Kidney (tissue), 22 donors: ENCODE results near the gene PPIG. TPM values are rescaled to one million over a fixed set of nuclear protein-coding genes. Genes with fewer than 3 reads are reported as not detected.
"Not testable (repeated sequence)": the region's sequence is repeated elsewhere in the genome, so short reads cannot be mapped to it uniquely, and the experiment has no call there.

Experiments
- DNase-seq, 5 donors: peaks; one replicate each; pipeline ENCODE4 v3.0.0-alpha.2; 2013 to 2020
- FAIRE-seq: peaks from 2 replicates; lab custom pipeline; 2012; peaks lifted over from hg19 to GRCh38; lab: Jason Lieb, UNC
- H3K27ac ChIP-seq, 2 donors: one replicate each; pipeline ENCODE4 v1.7.0; 2013; ENCODE audit warnings: low read depth in 2 of 2, low read length in 2 of 2, inconsistent platforms in 1 of 2
- H3K27me3 ChIP-seq: one replicate; pipeline ENCODE4 v1.7.1; 2013; ENCODE audit warnings: low read length, inconsistent platforms; ENCODE audit not compliant: control insufficient read depth, insufficient read depth
- H3K36me3 ChIP-seq, 3 donors: one replicate each; pipeline versions ENCODE4 v1.7.0 to v1.7.1; 2013; ENCODE audit warnings: low read length in 3 of 3, control low read depth in 1 of 3, inconsistent platforms in 1 of 3; ENCODE audit not compliant: insufficient read depth in 3 of 3, control insufficient read depth in 2 of 3
- H3K4me1 ChIP-seq, 3 donors: one replicate each; pipeline versions ENCODE4 v1.7.0 to v1.7.1; 2013; ENCODE audit warnings: low read length in 3 of 3, inconsistent platforms in 1 of 3, low read depth in 1 of 3; ENCODE audit not compliant: control insufficient read depth in 2 of 3, insufficient read depth in 2 of 3
- H3K4me3 ChIP-seq, 3 donors: one replicate each; pipeline versions ENCODE4 v1.7.0 to v1.8.1; 2013; ENCODE audit warnings: low read length in 3 of 3, control low read depth in 1 of 3, inconsistent platforms in 1 of 3
- H3K9ac ChIP-seq, 3 donors: one replicate each; pipeline versions ENCODE4 v1.7.0 to v1.7.1; 2013; ENCODE audit warnings: low read length in 3 of 3, control low read depth in 1 of 3, inconsistent platforms in 1 of 3
- H3K9me3 ChIP-seq, 3 donors: one replicate each; pipeline versions ENCODE4 v1.7.0 to v1.7.1; 2013; ENCODE audit warnings: low read length in 3 of 3, control low read depth in 1 of 3, inconsistent platforms in 1 of 3; ENCODE audit not compliant: control insufficient read depth in 2 of 3, insufficient read depth in 1 of 3
- intact Hi-C: fragments of 100-400 bp; cut with DNase I; formaldehyde crosslinking; loops from one replicate; pipeline ENCODE4 v1.11.1; 2022
- long read RNA-seq, 10 donors: library from polyadenylated mRNA in 1 of 10; unstranded in 1 of 10; transcript quantifications; one replicate each; pipeline ENCODE4 v2.0.0 and lab custom pipeline, GENCODE V29; 2021 to 2026
- polyA plus RNA-seq: library from polyadenylated mRNA; stranded (reverse); fragments of 350-450 nt; fragmentation: Illumina TruSeq; extraction: RNeasy Lipid Tissue Mini Kit (QIAGEN cat#74804); gene quantifications from one replicate; pipeline ENCODE4 v1.2.3, GENCODE V29; 2014; ENCODE audit warnings: low read depth, low replicate concordance; ENCODE audit not compliant: insufficient read depth
- total RNA-seq: library from RNA; stranded (reverse); fragmentation: NEBNext Ultra II Directional; extraction: Animal tissue kit (Norgen Biotek cat#: 25700); gene quantifications from one replicate; pipeline ENCODE4 v1.2.1, GENCODE V29; 2021
- TF ChIP-seq, protein P1 (sequence below): IDR thresholded peaks from 3 replicates; pipeline ENCODE4 v1.5.1; 2012; ENCODE audit warnings: mild to moderate bottlenecking, moderate library complexity, borderline replicate concordance; ENCODE audit not compliant: insufficient read depth; ENCODE audit errors: extremely low read depth
- donor health status: control.
- donor health status: control.
- donor health status: control.
- donor health status: control.
- donor health status: control.
- donor health status: DM: yes; HTN: yes; CAD: no.
- donor health status: Normal renal cell carcinoma (clear cell type).

PPIG gene
- total RNA-seq, result 52.7 TPM
- 22.8 TPM for polyA plus RNA-seq
- long read RNA-seq, donor 1, full-length matches to known transcripts, result 5 of 13 reads
- long read RNA-seq, donor 1, partial matches to known transcripts, result 8 of 13 reads
- long read RNA-seq, donor 1, other reads (novel, unspliced or antisense), result 0 of 13 reads
- long read RNA-seq, donor 2, full-length matches to known transcripts, result 3 of 30 reads
- long read RNA-seq, donor 2, partial matches to known transcripts, result 27 of 30 reads
- long read RNA-seq, donor 2, other reads (novel, unspliced or antisense), result 0 of 30 reads
- long read RNA-seq, donor 3, full-length matches to known transcripts, result 7 of 23 reads
- long read RNA-seq, donor 3, partial matches to known transcripts, result 16 of 23 reads
- long read RNA-seq, donor 3, other reads (novel, unspliced or antisense), result 0 of 23 reads
- long read RNA-seq, donor 4, full-length matches to known transcripts, result 14 of 14 reads
- long read RNA-seq, donor 4, partial matches to known transcripts, result 0 of 14 reads
- long read RNA-seq, donor 4, other reads (novel, unspliced or antisense), result 0 of 14 reads
- long read RNA-seq, donor 5, full-length matches to known transcripts, result 3 of 3 reads
- long read RNA-seq, donor 5, partial matches to known transcripts, result 0 of 3 reads
- long read RNA-seq, donor 5, other reads (novel, unspliced or antisense), result 0 of 3 reads
- long read RNA-seq, donor 6, full-length matches to known transcripts, result 2 of 28 reads
- long read RNA-seq, donor 6, partial matches to known transcripts, result 26 of 28 reads
- long read RNA-seq, donor 6, other reads (novel, unspliced or antisense), result 0 of 28 reads
- long read RNA-seq, donor 7, full-length matches to known transcripts, result 15 of 52 reads
- long read RNA-seq, donor 7, partial matches to known transcripts, result 25 of 52 reads
- long read RNA-seq, donor 7, other reads (novel, unspliced or antisense), result 12 of 52 reads
- long read RNA-seq, donor 8, full-length matches to known transcripts, result 5 of 5 reads
- long read RNA-seq, donor 8, partial matches to known transcripts, result 0 of 5 reads
- long read RNA-seq, donor 8, other reads (novel, unspliced or antisense), result 0 of 5 reads
- long read RNA-seq, donor 9, full-length matches to known transcripts, result 3 of 3 reads
- long read RNA-seq, donor 9, partial matches to known transcripts, result 0 of 3 reads
- long read RNA-seq, donor 9, other reads (novel, unspliced or antisense), result 0 of 3 reads
- long read RNA-seq, donor 10, full-length matches to known transcripts, result 9 of 9 reads
- long read RNA-seq, donor 10, partial matches to known transcripts, result 0 of 9 reads
- long read RNA-seq, donor 10, other reads (novel, unspliced or antisense), result 0 of 9 reads

DNA sequence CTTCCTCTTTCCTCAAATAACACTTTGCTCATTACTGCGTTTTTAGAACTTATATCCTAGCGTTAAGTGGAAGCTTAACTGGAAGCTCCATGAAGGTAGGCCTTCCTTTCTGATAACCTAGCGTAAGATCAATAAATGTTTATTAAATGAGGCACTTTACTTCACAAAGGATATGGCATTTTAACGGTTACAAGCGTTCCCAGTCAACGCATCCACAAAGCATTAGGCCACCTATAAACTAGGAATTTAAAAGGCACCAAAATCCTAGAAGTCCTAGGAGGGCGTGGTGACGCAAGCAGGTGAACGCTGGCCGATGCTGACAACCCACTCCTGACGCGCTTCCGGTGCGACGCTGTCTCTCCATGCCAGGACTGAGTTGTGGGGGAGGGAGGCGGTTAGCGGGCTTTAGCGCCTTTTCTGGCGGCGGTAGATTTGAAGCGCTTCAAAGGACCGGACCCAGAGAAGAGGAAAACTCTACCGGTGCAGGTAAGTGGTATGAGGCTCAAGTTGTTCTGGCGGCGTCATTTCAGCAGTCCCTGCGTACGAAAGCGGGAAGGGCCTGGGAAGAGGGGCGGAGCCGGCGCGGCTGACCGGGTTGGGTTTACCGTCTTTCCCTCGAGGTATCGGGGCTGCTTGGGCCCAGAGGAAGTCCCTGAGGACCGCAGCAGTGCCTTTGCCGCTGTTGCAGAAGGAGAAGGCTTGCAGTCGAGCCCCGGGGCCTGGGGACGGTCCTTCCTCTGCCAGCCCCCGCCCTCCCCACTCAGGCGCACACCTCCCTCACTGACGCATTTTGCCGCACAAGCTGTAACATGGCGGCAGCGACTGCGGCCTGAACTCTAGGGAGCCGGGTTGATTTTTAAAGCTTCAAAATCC is at the start of gene PPIG:
PPIG (plus strand) TSS at position 347 of the 873 bp plus-strand sequence. CDS start 19,691 bp downstream, outside the sequence.
- peaks cover 0 to 3% (median 0%) of the 10 kb centered on the region in 3 donors for H3K9me3 ChIP-seq
- no peak for FAIRE-seq
- peak within 1 kb of the TSS; percentile 89 to 99 (median 96) for H3K9ac ChIP-seq
- TF ChIP-seq, protein P1, sequence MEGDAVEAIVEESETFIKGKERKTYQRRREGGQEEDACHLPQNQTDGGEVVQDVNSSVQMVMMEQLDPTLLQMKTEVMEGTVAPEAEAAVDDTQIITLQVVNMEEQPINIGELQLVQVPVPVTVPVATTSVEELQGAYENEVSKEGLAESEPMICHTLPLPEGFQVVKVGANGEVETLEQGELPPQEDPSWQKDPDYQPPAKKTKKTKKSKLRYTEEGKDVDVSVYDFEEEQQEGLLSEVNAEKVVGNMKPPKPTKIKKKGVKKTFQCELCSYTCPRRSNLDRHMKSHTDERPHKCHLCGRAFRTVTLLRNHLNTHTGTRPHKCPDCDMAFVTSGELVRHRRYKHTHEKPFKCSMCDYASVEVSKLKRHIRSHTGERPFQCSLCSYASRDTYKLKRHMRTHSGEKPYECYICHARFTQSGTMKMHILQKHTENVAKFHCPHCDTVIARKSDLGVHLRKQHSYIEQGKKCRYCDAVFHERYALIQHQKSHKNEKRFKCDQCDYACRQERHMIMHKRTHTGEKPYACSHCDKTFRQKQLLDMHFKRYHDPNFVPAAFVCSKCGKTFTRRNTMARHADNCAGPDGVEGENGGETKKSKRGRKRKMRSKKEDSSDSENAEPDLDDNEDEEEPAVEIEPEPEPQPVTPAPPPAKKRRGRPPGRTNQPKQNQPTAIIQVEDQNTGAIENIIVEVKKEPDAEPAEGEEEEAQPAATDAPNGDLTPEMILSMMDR, result no peak
- peak within 1 kb of the TSS; percentile 87 to 98 (median 87) for H3K4me3 ChIP-seq
- peak; percentile 94 to 98 (median 97) for DNase-seq
- H3K4me1 ChIP-seq, result peaks cover 0 to 9% (median 3%) of the 10 kb centered on the region in 3 donors
- intact Hi-C loops, result no loop called here
- H3K27me3 ChIP-seq, result no peaks in the 10 kb centered on the region
- H3K36me3 ChIP-seq, result no peaks in the 10 kb centered on the region
- peak within 1 kb of the TSS; percentile 95 to 98 for H3K27ac ChIP-seq

DNA sequence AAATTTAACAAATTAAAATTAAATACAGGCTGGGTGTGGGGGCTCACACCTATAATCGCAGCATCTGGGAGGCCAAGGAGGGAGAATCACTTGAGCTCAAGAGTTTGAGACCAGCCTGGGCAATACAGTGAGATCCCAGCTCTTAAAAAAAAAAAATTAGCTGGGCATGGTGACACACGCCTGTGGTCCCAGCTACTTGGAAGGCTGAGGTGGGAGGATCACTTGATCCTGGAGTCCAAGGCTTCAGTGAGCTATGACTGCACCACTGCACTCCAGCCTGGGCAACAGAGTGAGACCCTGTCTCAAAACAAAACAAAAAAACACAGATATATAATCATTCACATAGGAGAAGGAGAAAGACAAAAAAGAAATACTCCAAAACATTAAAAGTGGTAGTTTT is 44.7 kb upstream of the PPIG start:
- DNase-seq, H3K4me1 ChIP-seq, H3K9ac ChIP-seq, H3K9me3 ChIP-seq, FAIRE-seq, intact Hi-C loops, H3K27ac ChIP-seq, H3K4me3 ChIP-seq, H3K27me3 ChIP-seq: not testable (repeated sequence)
- peaks cover 0 to 14% (median 0%) of the 10 kb centered on the region in 3 donors for H3K36me3 ChIP-seq

DNA sequence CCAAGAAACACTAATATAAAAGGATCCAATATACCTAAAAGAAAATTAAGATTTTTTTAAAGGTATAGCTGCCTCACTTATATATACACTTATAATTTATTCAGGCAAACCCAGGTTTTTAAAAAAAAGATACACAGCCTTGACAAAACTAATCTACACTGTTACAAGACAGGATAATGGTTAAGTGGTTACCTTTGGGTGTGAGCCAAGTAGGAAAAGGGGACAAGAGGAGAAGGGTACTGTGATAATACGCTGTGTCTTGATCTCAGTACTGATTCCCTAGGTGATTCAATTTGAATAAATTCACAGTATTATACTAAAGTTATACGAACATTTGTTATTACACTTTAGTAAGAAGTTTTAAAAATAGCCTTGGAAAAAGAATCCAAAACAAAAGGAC is 44.0 kb upstream of the PPIG start:
- TF ChIP-seq, protein P1, result no peak
- no peak overlapping the region for H3K4me3 ChIP-seq
- peaks cover 0 to 14% (median 0%) of the 10 kb centered on the region in 3 donors for H3K36me3 ChIP-seq
- no peaks in the 10 kb centered on the region for H3K4me1 ChIP-seq
- no peak overlapping the region for H3K9ac ChIP-seq
- no peak overlapping the region for H3K27ac ChIP-seq
- no peaks in the 10 kb centered on the region for H3K9me3 ChIP-seq
- DNase-seq (no peak), FAIRE-seq (no peak)
- intact Hi-C loops, result no loop called here
- H3K27me3 ChIP-seq, result no peaks in the 10 kb centered on the region
